Neural cell (in vitro differentiated cells): ENCODE measurements around the gene B4GALNT3. TPM values are rescaled to one million over a fixed set of nuclear protein-coding genes. Genes with fewer than 3 reads are reported as not detected.
"Not testable (repeated sequence)": the region's sequence is repeated elsewhere in the genome, so short reads cannot be mapped to it uniquely, and the experiment has no call there.

Source experiments
- H2AFZ ChIP-seq: fragments of 200-600, 300-800 bp; sonication (generic), shearing (Covaris generic); 2 replicates; pipeline ENCODE4 v1.6.0; 2014; ENCODE audit warnings: low read depth, mild to moderate bottlenecking, antibody characterized with exemption, low read length, moderate library complexity
- H3F3A ChIP-seq: fragments of 200-600 bp; shearing (Covaris generic); 2 replicates; pipeline ENCODE4 v1.6.1; 2016; ENCODE audit warnings: mild to moderate bottlenecking, moderate library complexity, mixed read lengths, antibody characterized with exemption, low read length; ENCODE audit not compliant: insufficient read depth, poor library complexity, severe bottlenecking
- H3K27ac ChIP-seq: fragments of 200-600, 300-800 bp; sonication (generic), shearing (Covaris generic); 2 replicates; pipeline ENCODE4 v1.5.1; 2014; ENCODE audit warnings: mild to moderate bottlenecking, low read length, moderate library complexity
- H3K27me3 ChIP-seq: fragments of 300-800, 200-600 bp; sonication (generic), shearing (Covaris generic); 2 replicates; pipeline ENCODE4 v1.6.0; 2014; ENCODE audit warnings: mild to moderate bottlenecking, low read depth, low read length, moderate library complexity; ENCODE audit not compliant: insufficient read depth
- H3K36me3 ChIP-seq: fragments of 300-800, 200-600 bp; sonication (generic), shearing (Covaris generic); 2 replicates; pipeline ENCODE4 v1.5.1; 2014; ENCODE audit warnings: mild to moderate bottlenecking, antibody characterized with exemption, low read length, moderate library complexity; ENCODE audit not compliant: insufficient read depth
- H3K4me2 ChIP-seq: fragments of 300-800, 200-600 bp; sonication (generic), shearing (Covaris generic); 2 replicates; pipeline ENCODE4 v1.6.0; 2014; ENCODE audit warnings: mild to moderate bottlenecking, low read length
- H3K4me3 ChIP-seq: fragments of 300-800, 200-600 bp; sonication (generic), shearing (Covaris generic); 2 replicates; pipeline ENCODE4 v1.5.1; 2014; ENCODE audit warnings: mild to moderate bottlenecking, low read length, moderate library complexity
- H3K79me2 ChIP-seq: fragments of 200-600 bp; shearing (Covaris generic); replicated peaks from 2 replicates; pipeline ENCODE4 v1.6.0; 2014; ENCODE audit warnings: mild to moderate bottlenecking, low read length, moderate library complexity; ENCODE audit not compliant: insufficient read depth
- H3K9ac ChIP-seq: fragments of 300-800, 200-600 bp; sonication (generic), shearing (Covaris generic); 2 replicates; pipeline ENCODE4 v1.6.1; 2016; ENCODE audit warnings: mild to moderate bottlenecking, low read length, mixed read lengths
- H3K9me2 ChIP-seq: fragments of 200-600 bp; shearing (Covaris generic); 2 replicates; pipeline ENCODE4 v1.6.1; 2016; ENCODE audit warnings: mild to moderate bottlenecking, low read length, mixed read lengths; ENCODE audit not compliant: insufficient read depth
- H3K9me3 ChIP-seq: fragments of 200-600, 300-800 bp; sonication (generic), shearing (Covaris generic); 2 replicates; pipeline ENCODE4 v1.6.1; 2016; ENCODE audit warnings: mild to moderate bottlenecking, mixed run types, low read length, moderate library complexity, mixed read lengths
- H4K20me1 ChIP-seq: fragments of 200-600 bp; shearing (Covaris generic); 2 replicates; pipeline ENCODE4 v1.6.1; 2016; ENCODE audit warnings: mild to moderate bottlenecking, mixed run types; ENCODE audit not compliant: insufficient read depth
- EP300 ChIP-seq: fragments of 450-650 bp; conservative IDR thresholded peaks from 2 replicates; pipeline ENCODE4 v1.6.1; 2014; ENCODE audit warnings: antibody characterized with exemption, mild to moderate bottlenecking, moderate library complexity; ENCODE audit not compliant: poor library complexity, severe bottlenecking
- EZH2 ChIP-seq: fragments of 200-600, 300-800 bp; shearing (Covaris generic), sonication (generic); IDR thresholded peaks from 2 replicates; pipeline ENCODE4 v1.6.1; 2014; ENCODE audit warnings: antibody characterized with exemption, low read length, borderline replicate concordance, mild to moderate bottlenecking; ENCODE audit not compliant: insufficient read depth, poor library complexity, severe bottlenecking
- MXI1 ChIP-seq: fragments of 450-650 bp; conservative IDR thresholded peaks from 2 replicates; pipeline ENCODE4 v1.6.1; 2014; ENCODE audit warnings: antibody characterized with exemption, mild to moderate bottlenecking; ENCODE audit not compliant: poor library complexity, severe bottlenecking
- POLR2AphosphoS5 ChIP-seq: IDR thresholded peaks from 2 replicates; pipeline ENCODE4 v1.6.1; 2012
- RAD21 ChIP-seq: fragments of 450-650 bp; conservative IDR thresholded peaks from 2 replicates; pipeline ENCODE4 v1.6.1; 2014; ENCODE audit warnings: antibody characterized with exemption, mild to moderate bottlenecking, moderate library complexity
- REST ChIP-seq: IDR thresholded peaks from 2 replicates; pipeline ENCODE4 v1.6.1; 2012; ENCODE audit warnings: borderline replicate concordance
- SMC3 ChIP-seq: fragments of 450-650 bp; conservative IDR thresholded peaks from 2 replicates; pipeline ENCODE4 v1.6.1; 2014; ENCODE audit warnings: antibody characterized with exemption, mild to moderate bottlenecking, moderate library complexity; ENCODE audit not compliant: poor library complexity
- TAF1 ChIP-seq: IDR thresholded peaks from 2 replicates; pipeline ENCODE4 v1.6.1; 2012; ENCODE audit warnings: low read depth
- polyA plus RNA-seq: library from polyadenylated mRNA; depleted of rRNA; stranded (reverse); fragments of >200 nt; gene quantifications from 2 replicates; pipeline ENCODE4 v1.2.3, GENCODE V29; 2014
- TF ChIP-seq, protein P1 (sequence below): fragments of 450-650 bp; IDR thresholded peaks from 2 replicates; pipeline ENCODE4 v1.5.1; 2014; ENCODE audit warnings: antibody characterized with exemption, mild to moderate bottlenecking, moderate library complexity; ENCODE audit not compliant: poor library complexity, severe bottlenecking

The B4GALNT3 gene
- polyA plus RNA-seq, 1 donor from 2014 or later = 6.7 TPM

- not testable (repeated sequence) for H3K36me3 ChIP-seq, H4K20me1 ChIP-seq, H3K27ac ChIP-seq, H2AFZ ChIP-seq, H3K27me3 ChIP-seq, H3K9me2 ChIP-seq, H3K79me2 ChIP-seq, H3K4me2 ChIP-seq, H3K9me3 ChIP-seq, H3F3A ChIP-seq, H3K9ac ChIP-seq, H3K4me3 ChIP-seq
Measured at GRCh38 chr12:577994-578747, 118.4 kb downstream of the B4GALNT3 start.

GRCh38 chr12:578748-579419 is 119.1 kb downstream of the B4GALNT3 start:
- H3K4me3 ChIP-seq = no peak overlapping the region
- H3K79me2 ChIP-seq = no peaks in the 10 kb centered on the region
- no peaks in the 10 kb centered on the region for H4K20me1 ChIP-seq
- no peak overlapping the region for H3K9ac ChIP-seq
- H3K9me2 ChIP-seq = no peaks in the 10 kb centered on the region
- no peak overlapping the region for H2AFZ ChIP-seq
- H3K36me3 ChIP-seq = no peaks in the 10 kb centered on the region
- H3K9me3 ChIP-seq = no peaks in the 10 kb centered on the region
- H3F3A ChIP-seq = no peaks in the 10 kb centered on the region
- TF ChIP-seq TAF1 = no peak
- TF ChIP-seq SMC3 = no peak
- TF ChIP-seq RAD21 = no peak
- TF ChIP-seq, protein P1, sequence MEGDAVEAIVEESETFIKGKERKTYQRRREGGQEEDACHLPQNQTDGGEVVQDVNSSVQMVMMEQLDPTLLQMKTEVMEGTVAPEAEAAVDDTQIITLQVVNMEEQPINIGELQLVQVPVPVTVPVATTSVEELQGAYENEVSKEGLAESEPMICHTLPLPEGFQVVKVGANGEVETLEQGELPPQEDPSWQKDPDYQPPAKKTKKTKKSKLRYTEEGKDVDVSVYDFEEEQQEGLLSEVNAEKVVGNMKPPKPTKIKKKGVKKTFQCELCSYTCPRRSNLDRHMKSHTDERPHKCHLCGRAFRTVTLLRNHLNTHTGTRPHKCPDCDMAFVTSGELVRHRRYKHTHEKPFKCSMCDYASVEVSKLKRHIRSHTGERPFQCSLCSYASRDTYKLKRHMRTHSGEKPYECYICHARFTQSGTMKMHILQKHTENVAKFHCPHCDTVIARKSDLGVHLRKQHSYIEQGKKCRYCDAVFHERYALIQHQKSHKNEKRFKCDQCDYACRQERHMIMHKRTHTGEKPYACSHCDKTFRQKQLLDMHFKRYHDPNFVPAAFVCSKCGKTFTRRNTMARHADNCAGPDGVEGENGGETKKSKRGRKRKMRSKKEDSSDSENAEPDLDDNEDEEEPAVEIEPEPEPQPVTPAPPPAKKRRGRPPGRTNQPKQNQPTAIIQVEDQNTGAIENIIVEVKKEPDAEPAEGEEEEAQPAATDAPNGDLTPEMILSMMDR = no peak
- no peak for TF ChIP-seq EP300
- TF ChIP-seq POLR2AphosphoS5 = no peak
- no peak for TF ChIP-seq REST
- no peak for TF ChIP-seq EZH2
- TF ChIP-seq MXI1 = no peak
- no peak overlapping the region for H3K4me2 ChIP-seq
- no peaks in the 10 kb centered on the region for H3K27me3 ChIP-seq
- no peak overlapping the region for H3K27ac ChIP-seq
